H1 (cell line): ENCODE data around the gene PRDM15. TPM values are rescaled to one million over a fixed set of nuclear protein-coding genes. Genes with fewer than 3 reads are reported as not detected.

Experiments used
- CTCF ChIA-PET: fragments of 300-600 bp; sonication (Branson Sonifier 250); formaldehyde crosslinking; loops from one replicate; lab custom pipeline; 2021; ENCODE audit not compliant: partially characterized antibody; lab: Charles Lee
- POLR2A ChIA-PET: fragments of 300-600 bp; sonication (Branson Sonifier 250); formaldehyde crosslinking; loops from one replicate; lab custom pipeline; 2021; ENCODE audit warnings: inconsistent platforms; ENCODE audit not compliant: partially characterized antibody; lab: Charles Lee
- DNase-seq, 2 experiments: peaks; one replicate each; pipeline versions ENCODE4 v3.0.0 to v3.0.0-alpha.2; 2010 to 2022; ENCODE audit warnings: low spot score in 2 of 2, low read depth in 1 of 2, mixed read lengths in 1 of 2
- FAIRE-seq: peaks from 2 replicates; lab custom pipeline; 2011; peaks lifted over from hg19 to GRCh38; lab: Jason Lieb, UNC
- H2AFZ ChIP-seq: 2 replicates; pipeline ENCODE4 v1.8.1; 2012; ENCODE audit warnings: low read length, inconsistent platforms
- H2AK5ac ChIP-seq: 2 replicates; pipeline ENCODE4 v1.6.1; 2013; ENCODE audit warnings: low read depth, low read length
- H2BK120ac ChIP-seq: replicated peaks from 2 replicates; pipeline ENCODE3; 2013; ENCODE audit warnings: low read depth, low read length, inconsistent platforms
- H2BK12ac ChIP-seq: 2 replicates; pipeline ENCODE4 v1.6.1; 2013; ENCODE audit warnings: low read depth, low read length
- H2BK15ac ChIP-seq: 2 replicates; pipeline ENCODE4 v1.6.1; 2013; ENCODE audit warnings: low read length
- H2BK20ac ChIP-seq: 2 replicates; pipeline ENCODE4 v1.6.1; 2013; ENCODE audit warnings: low read length
- H2BK5ac ChIP-seq: 2 replicates; pipeline ENCODE4 v1.6.1; 2013; ENCODE audit warnings: low read depth, low read length
- H3K14ac ChIP-seq: 2 replicates; pipeline ENCODE4 v1.6.1; 2013; ENCODE audit warnings: inconsistent platforms; ENCODE audit not compliant: insufficient read length
- H3K18ac ChIP-seq: 2 replicates; pipeline ENCODE4 v1.6.1; 2013; ENCODE audit warnings: low read length; ENCODE audit errors: extremely low read depth
- H3K23ac ChIP-seq: 2 replicates; pipeline ENCODE4 v1.6.1; 2013; ENCODE audit warnings: inconsistent platforms; ENCODE audit not compliant: insufficient read length
- H3K23me2 ChIP-seq: 2 replicates; pipeline ENCODE4 v1.6.1; 2013; ENCODE audit warnings: low read depth, low read length
- H3K27ac ChIP-seq: 2 replicates; pipeline ENCODE4 v1.6.1; 2011; ENCODE audit warnings: low read depth, low read length, inconsistent platforms
- H3K27me3 ChIP-seq, 4 experiments: replicated peaks in 1 of 4; 1 replicate in 1 of 4; 2 replicates in 3 of 4; pipeline versions ENCODE4 v1.6.1 to v1.8.1; 2011 to 2013; ENCODE audit warnings: low read length in 3 of 4, mild to moderate bottlenecking in 3 of 4, inconsistent platforms in 2 of 4, mixed read lengths in 2 of 4, moderate library complexity in 1 of 4; ENCODE audit not compliant: control insufficient read depth in 3 of 4, insufficient read depth in 3 of 4; ENCODE audit errors: extremely low read depth in 1 of 4
- H3K36me3 ChIP-seq, 4 experiments: 2 replicates each; pipeline versions ENCODE4 v1.6.1 to v1.8.1; 2011 to 2013; ENCODE audit warnings: mild to moderate bottlenecking in 4 of 4, low read length in 3 of 4, moderate library complexity in 2 of 4, control low read depth in 1 of 4, inconsistent platforms in 1 of 4; ENCODE audit not compliant: insufficient read depth in 4 of 4, control insufficient read depth in 2 of 4
- H3K4ac ChIP-seq: replicated peaks from 2 replicates; pipeline ENCODE3; 2013; ENCODE audit warnings: low read length, low read depth, mixed read lengths, inconsistent platforms; ENCODE audit not compliant: insufficient read length
- H3K4me1 ChIP-seq, 4 experiments: replicated peaks in 1 of 4; 1 replicate in 1 of 4; 2 replicates in 3 of 4; pipeline versions ENCODE4 v1.6.1 to v1.8.1; 2011 to 2013; ENCODE audit warnings: low read length in 3 of 4, inconsistent platforms in 2 of 4, mixed read lengths in 1 of 4; ENCODE audit not compliant: insufficient read depth in 4 of 4, control insufficient read depth in 3 of 4
- H3K4me2 ChIP-seq, 2 experiments: 2 replicates each; pipeline versions ENCODE4 v1.6.1 to v1.8.1; 2011 to 2013; ENCODE audit warnings: low read depth in 2 of 2, low read length in 2 of 2, control low read depth in 1 of 2, inconsistent platforms in 1 of 2, mild to moderate bottlenecking in 1 of 2; ENCODE audit not compliant: insufficient read depth in 1 of 2
- H3K4me3 ChIP-seq, 4 experiments: fragments of 200-600, 300-600 bp in 1 of 4; sonication (generic), shearing (Covaris generic), sonication (Bioruptor Twin) in 1 of 4; 2 replicates each; pipeline versions ENCODE4 v1.5.1 to v1.8.1; 2011 to 2016; ENCODE audit warnings: low read length in 4 of 4, low read depth in 3 of 4, control low read depth in 2 of 4, inconsistent platforms in 2 of 4, mild to moderate bottlenecking in 2 of 4, mixed read lengths in 1 of 4, moderate library complexity in 1 of 4; ENCODE audit not compliant: insufficient read depth in 2 of 4; ENCODE audit errors: extremely low read depth in 1 of 4
- H3K56ac ChIP-seq: replicated peaks from 2 replicates; pipeline ENCODE3; 2013; ENCODE audit warnings: low read depth, mild to moderate bottlenecking, mixed read lengths, low read length, inconsistent platforms; ENCODE audit not compliant: insufficient read length
- H3K79me1 ChIP-seq: 2 replicates; pipeline ENCODE4 v1.6.1; 2013; ENCODE audit warnings: low read depth, low read length, control low read depth
- H3K79me2 ChIP-seq, 2 experiments: 2 replicates each; pipeline versions ENCODE4 v1.6.1 to v1.8.1; 2012 to 2013; ENCODE audit warnings: low read length in 2 of 2, mild to moderate bottlenecking in 2 of 2, inconsistent platforms in 1 of 2; ENCODE audit not compliant: insufficient read depth in 2 of 2, control insufficient read depth in 1 of 2
- H3K9ac ChIP-seq, 4 experiments: replicated peaks in 1 of 4; 1 replicate in 1 of 4; 2 replicates in 3 of 4; pipeline versions ENCODE4 v1.6.1 to v1.8.1; 2011 to 2013; ENCODE audit warnings: low read depth in 3 of 4, low read length in 3 of 4, control low read depth in 2 of 4, mild to moderate bottlenecking in 2 of 4, moderate library complexity in 2 of 4, inconsistent platforms in 1 of 4; ENCODE audit errors: extremely low read depth in 1 of 4
- H3K9me3 ChIP-seq, 2 experiments: 2 replicates each; pipeline versions ENCODE4 v1.6.1 to v1.8.1; 2012 to 2013; ENCODE audit warnings: mild to moderate bottlenecking in 2 of 2, moderate library complexity in 2 of 2, control low read depth in 1 of 2, inconsistent platforms in 1 of 2, low read depth in 1 of 2, low read length in 1 of 2, mixed read lengths in 1 of 2; ENCODE audit not compliant: insufficient read depth in 2 of 2
- H4K20me1 ChIP-seq, 2 experiments: replicated peaks in 1 of 2; 2 replicates each; pipeline versions ENCODE3 to v1.8.1; 2011 to 2013; ENCODE audit warnings: inconsistent platforms in 2 of 2, low read length in 2 of 2, mild to moderate bottlenecking in 1 of 2; ENCODE audit not compliant: insufficient read depth in 2 of 2, control insufficient read depth in 1 of 2
- H4K5ac ChIP-seq: 2 replicates; pipeline ENCODE4 v1.6.1; 2013; ENCODE audit warnings: low read length, low read depth, mixed read lengths, inconsistent platforms; ENCODE audit not compliant: insufficient read length
- H4K8ac ChIP-seq: 2 replicates; pipeline ENCODE4 v1.8.0; 2013; ENCODE audit warnings: mild to moderate bottlenecking, moderate library complexity, low read length, inconsistent platforms; ENCODE audit not compliant: insufficient read depth; ENCODE audit errors: extremely low read depth
- H4K91ac ChIP-seq: replicated peaks from 2 replicates; pipeline ENCODE3; 2013; ENCODE audit warnings: low read length, mixed read lengths, inconsistent platforms; ENCODE audit not compliant: insufficient read length
- GABPA ChIP-seq: IDR thresholded peaks from 2 replicates; pipeline ENCODE4 v1.6.1; 2011; ENCODE audit warnings: mild to moderate bottlenecking, low read length, moderate library complexity, borderline replicate concordance; ENCODE audit not compliant: insufficient read depth
- SIX5 ChIP-seq: IDR thresholded peaks from 2 replicates; pipeline ENCODE4 v1.6.1; 2011; ENCODE audit warnings: mild to moderate bottlenecking, low read depth, low read length
- WGBS, 2 experiments: shearing (Covaris generic) in 1 of 2; methylation state at CpG; one replicate each; pipeline versions ENCODE4 v1.1.6 to v1.1.7; 2013 to 2015; ENCODE audit warnings: low lambda C conversion rate in 2 of 2, mixed read lengths in 2 of 2, inconsistent platforms in 1 of 2, low coverage in 1 of 2, missing lambda C conversion rate in 1 of 2; ENCODE audit not compliant: insufficient replicate concordance in 2 of 2, insufficient coverage in 1 of 2, insufficient read length in 1 of 2; ENCODE audit errors: extremely low coverage in 1 of 2, missing lambda C conversion rate in 1 of 2; 5-methylcytosine and 5-hydroxymethylcytosine counted together
- polyA plus RNA-seq, 7 experiments: library from polyadenylated mRNA; depleted of rRNA in 3 of 7; stranded (reverse) in 5 of 7; unstranded in 2 of 7; fragments of >200 nt in 5 of 7; fragments of 200-250 nt in 2 of 7; gene quantifications; 1 replicate in 5 of 7; 2 replicates in 1 of 7; 4 replicates in 1 of 7; pipeline versions ENCODE4 v1.2.1 to v1.2.3, GENCODE V29; 2011 to 2013; ENCODE audit warnings: missing spikeins in 2 of 7, mixed read lengths in 2 of 7
- total RNA-seq: library from RNA; stranded (reverse); fragmentation: NEBNext Ultra II Directional; extraction: Animal tissue kit (Norgen Biotek cat#: 25700); gene quantifications from 2 replicates; pipeline ENCODE4 v1.2.1, GENCODE V29; 2021

PRDM15 gene
- total and polyA plus RNA-seq, 2 of the 8 experiments (the other 6 are each of a cell fraction or from before 2014, with no cell fraction given), result 9.7 to 10.5 TPM

- Histone ChIP-seq H3K4me3 (no peak overlapping the region), H3K18ac (no peak overlapping the region), H3K4me2 (no peak overlapping the region), H3K4me1 (peaks cover 4 to 23% (median 19%) of the 10 kb centered on the region in 4 experiments), H3K23me2 (no peaks in the 10 kb centered on the region), H2BK120ac (no peak overlapping the region), H3K27me3 (no peaks in the 10 kb centered on the region), H3K9me3 (no peaks in the 10 kb centered on the region), H4K5ac (no peak overlapping the region), H3K4ac (no peak overlapping the region), H2BK20ac (no peak overlapping the region), H2AFZ (no peak overlapping the region), H3K79me2 (no peaks in the 10 kb centered on the region), H2BK12ac (no peak overlapping the region), H4K8ac (no peak overlapping the region), H3K9ac (no peak overlapping the region), H4K20me1 (no peaks in the 10 kb centered on the region), H2BK15ac (no peak overlapping the region), H3K36me3 (no peaks in the 10 kb centered on the region; a peak in 1 of 8 replicates), H3K27ac (no peak overlapping the region), H3K23ac (no peak overlapping the region), H3K79me1 (no peaks in the 10 kb centered on the region), H2BK5ac (no peak overlapping the region), H2AK5ac (no peak overlapping the region), H3K14ac (no peak overlapping the region), H4K91ac (no peak overlapping the region), H3K56ac (no peak overlapping the region)
- FAIRE-seq (no peak), DNase-seq (no peak)
- POLR2A ChIA-PET, result no interaction called here
- WGBS, 2 experiments, result 82% methylated on average over 6 of the region's 6 CpGs; no CpG with 5 or more reads in 1 of the 2 experiments
- CTCF ChIA-PET, result no interaction called here
- TF ChIP-seq GABPA, result no peak
- TF ChIP-seq SIX5, result no peak
Measured at GRCh38 chr21:41900401-41900800, 21.3 kb upstream of the PRDM15 start.
